ENCODE data around the gene GPRC5D.
A peak's percentile ranks its signal among the peaks of the same experiment; 100 is the strongest.

Gene GPRC5D

GRCh38 chr12:12952036-12952435 is at the start of gene GPRC5D:
TSS of gene GPRC5D (minus strand) at chr12:12952170. CDS start at chr12:12950384, 1,786 bp downstream.
- Mint-ChIP-seq H3K9me3 (no peaks in the 10 kb centered on the region), H3K36me3 (no peaks in the 10 kb centered on the region), H3K27ac (no peak within 1 kb of the TSS), H3K4me3 (no peak within 1 kb of the TSS), H3K4me1 (no peaks in the 10 kb centered on the region)
- DNase-seq (ENCODE audit: low spot score in 2 of 2) (no peak), ATAC-seq (no peak)

DNA sequence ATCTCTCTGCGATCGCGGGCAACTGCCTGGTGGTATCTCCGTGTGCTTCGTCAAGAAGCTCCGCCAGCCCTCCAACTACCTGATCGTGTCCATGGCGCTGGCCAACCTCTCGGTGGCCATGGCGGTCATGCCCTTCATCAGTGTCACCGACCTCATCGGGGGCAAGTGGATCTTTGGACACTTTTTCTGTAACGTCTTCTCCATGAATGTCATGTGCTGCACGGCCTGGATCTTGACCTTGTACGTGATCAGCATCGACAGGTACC is 49.7 kb upstream of the GPRC5D start:
- DNase-seq (ENCODE audit: low spot score in 2 of 2) (no peak), ATAC-seq (no peak)
- Mint-ChIP-seq H3K27ac (no peak overlapping the region), H3K9me3 (no peaks in the 10 kb centered on the region), H3K36me3 (peaks cover 5% of the 10 kb centered on the region), H3K4me3 (peak overlapping the region; percentile 88), H3K4me1 (peaks cover 37% of the 10 kb centered on the region)

DNA sequence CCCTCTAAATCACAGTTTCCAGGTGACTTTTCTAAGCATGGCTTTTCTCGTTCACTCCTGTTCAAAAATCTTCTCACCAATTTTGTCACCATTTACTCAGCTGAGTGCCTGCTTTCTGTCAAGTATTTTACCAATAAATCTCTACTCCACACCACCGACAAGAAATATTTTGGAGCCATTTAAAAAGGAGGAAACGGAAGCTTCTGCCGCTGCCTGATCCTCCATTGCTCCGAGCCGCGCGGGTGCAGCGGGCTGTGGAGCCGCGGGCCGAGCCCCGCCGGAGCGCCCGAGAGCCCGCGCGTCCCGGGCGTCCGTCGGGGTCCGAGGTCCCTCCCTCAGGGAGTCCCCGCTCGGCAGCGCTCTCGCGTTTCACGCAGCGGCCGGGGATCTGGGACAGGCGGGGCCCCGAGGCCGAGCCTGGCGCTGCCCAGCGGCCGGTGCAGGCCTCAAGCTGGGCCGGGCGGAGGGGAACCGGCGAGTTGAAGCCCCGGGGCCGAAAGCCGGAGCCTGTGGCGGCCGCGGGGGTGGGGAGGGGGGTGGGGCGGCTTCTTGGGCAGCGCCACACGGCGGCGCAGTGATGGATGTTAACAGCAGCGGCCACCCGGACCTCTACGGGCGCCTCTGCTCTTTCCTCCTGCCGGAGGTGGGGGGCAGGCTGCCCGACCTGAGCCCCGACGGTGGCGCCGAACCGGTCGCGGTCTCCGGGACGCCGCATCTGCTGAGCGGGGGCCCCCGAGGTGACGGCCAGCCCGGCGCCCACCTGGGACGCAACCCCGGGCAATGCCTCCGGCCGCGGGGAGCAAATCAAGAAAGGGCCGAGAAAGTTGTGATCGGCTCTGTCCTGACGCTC is 49.2 kb upstream of the GPRC5D start:
- DNase-seq (ENCODE audit: low spot score in 2 of 2): peak; percentile 28 to 74
- H3K36me3 Mint-ChIP-seq: peaks cover 5% of the 10 kb centered on the region
- H3K4me1 Mint-ChIP-seq: peaks cover 37% of the 10 kb centered on the region
- H3K4me3 Mint-ChIP-seq: peak overlapping the region; percentile 88
- ATAC-seq: peak; percentile 33
- no peak overlapping the region for H3K27ac Mint-ChIP-seq
- H3K9me3 Mint-ChIP-seq: no peaks in the 10 kb centered on the region

DNA sequence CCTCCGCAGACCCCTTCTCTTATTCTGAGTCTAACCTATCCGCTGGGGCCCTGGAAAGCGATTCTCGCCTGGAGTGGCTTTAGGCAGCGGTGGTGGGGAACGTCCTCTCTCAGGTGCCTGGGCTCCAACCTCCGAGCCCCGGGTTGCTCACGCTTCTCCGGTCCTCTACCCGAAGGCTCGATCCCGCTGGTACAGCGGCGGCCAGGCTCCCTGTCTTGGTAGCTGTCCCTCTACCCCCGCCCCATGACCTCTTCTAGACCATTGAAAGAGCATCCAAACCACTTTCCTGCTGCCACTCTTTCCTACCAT is 48.6 kb upstream of the GPRC5D start:
- Mint-ChIP-seq H3K27ac (no peak overlapping the region), H3K9me3 (no peaks in the 10 kb centered on the region), H3K36me3 (peaks cover 5% of the 10 kb centered on the region), H3K4me3 (peak overlapping the region; percentile 88), H3K4me1 (peaks cover 37% of the 10 kb centered on the region)
- ATAC-seq (peak; percentile 55), DNase-seq (ENCODE audit: low spot score in 2 of 2) (no peak)

GRCh38 chr12:12999959-13000615 is 48.1 kb upstream of the GPRC5D start, which contains the start of gene HEBP1:
TSS of gene HEBP1 (minus strand) at chr12:13000265. CDS start at chr12:13000114, 151 bp downstream.
- peak; percentile 92 for ATAC-seq
- peak; percentile 96 to 98 for DNase-seq (ENCODE audit: low spot score in 2 of 2)
- H3K4me1 Mint-ChIP-seq: peaks cover 37% of the 10 kb centered on the region
- peaks cover 5% of the 10 kb centered on the region for H3K36me3 Mint-ChIP-seq
- peak within 1 kb of the TSS; percentile 88 for H3K4me3 Mint-ChIP-seq
- no peaks in the 10 kb centered on the region for H3K9me3 Mint-ChIP-seq
- H3K27ac Mint-ChIP-seq: peak within 1 kb of the TSS; percentile 74

DNA sequence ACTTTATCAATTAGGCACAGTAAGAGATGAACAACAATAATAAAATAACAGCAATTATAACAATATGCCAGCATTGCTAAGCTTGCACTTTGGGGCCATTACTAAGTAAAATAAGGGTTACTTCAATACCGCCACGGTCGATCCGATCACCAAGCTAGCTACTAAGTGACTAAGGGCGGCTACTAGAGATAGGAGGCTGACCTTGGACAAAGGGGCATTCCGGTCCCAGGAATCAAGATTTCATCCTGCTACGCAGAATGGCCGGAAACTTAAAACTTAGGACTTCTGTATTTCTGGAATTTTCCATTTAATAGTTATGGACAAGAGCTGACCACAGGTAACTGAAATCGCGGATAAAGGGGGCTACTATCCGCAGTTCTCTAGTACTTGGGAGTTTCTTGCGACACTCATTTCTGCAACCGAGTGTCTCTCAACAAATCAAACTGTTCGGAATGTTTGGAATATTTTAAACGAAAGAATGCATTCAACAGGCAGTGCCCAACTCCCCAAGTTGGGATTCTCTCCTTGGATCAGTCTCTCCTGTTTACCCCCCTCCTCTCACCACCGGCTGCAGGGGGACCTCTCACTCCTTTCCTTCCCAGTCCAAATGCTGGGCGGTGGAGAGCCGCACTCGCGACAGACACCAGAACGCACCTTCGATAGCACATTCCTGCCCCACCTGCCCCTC is 47.4 kb upstream of the GPRC5D start:
- H3K27ac Mint-ChIP-seq: peak overlapping the region; percentile 74
- H3K9me3 Mint-ChIP-seq: no peaks in the 10 kb centered on the region
- peak overlapping the region; percentile 88 for H3K4me3 Mint-ChIP-seq
- ATAC-seq (no peak), DNase-seq (ENCODE audit: low spot score in 2 of 2) (no peak)
- peaks cover 5% of the 10 kb centered on the region for H3K36me3 Mint-ChIP-seq
- H3K4me1 Mint-ChIP-seq: peaks cover 37% of the 10 kb centered on the region

DNA sequence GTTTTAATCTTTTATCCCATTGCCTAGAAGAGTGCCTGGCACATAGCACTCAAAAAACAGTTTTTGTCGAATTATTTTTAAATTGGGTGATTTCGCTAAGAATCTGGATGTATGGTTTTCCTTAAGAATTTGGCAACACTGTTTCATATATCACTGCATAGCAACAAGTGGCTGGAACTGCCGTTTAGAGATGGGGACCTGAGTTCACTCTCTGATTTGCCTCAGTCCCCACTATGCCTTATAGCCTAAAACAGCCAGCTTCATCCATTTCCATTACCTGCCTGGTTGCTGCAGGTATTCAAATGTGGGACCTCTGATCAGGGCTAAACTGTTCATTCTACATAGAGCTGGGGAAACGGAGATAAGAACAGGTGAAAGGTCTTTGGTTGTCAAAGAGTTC is 46.3 kb upstream of the GPRC5D start:
- Mint-ChIP-seq H3K4me1 (peaks cover 41% of the 10 kb centered on the region), H3K36me3 (peaks cover 5% of the 10 kb centered on the region), H3K27ac (no peak overlapping the region), H3K9me3 (no peaks in the 10 kb centered on the region), H3K4me3 (no peak overlapping the region)
- DNase-seq (ENCODE audit: low spot score in 2 of 2) (no peak), ATAC-seq (no peak)

DNA sequence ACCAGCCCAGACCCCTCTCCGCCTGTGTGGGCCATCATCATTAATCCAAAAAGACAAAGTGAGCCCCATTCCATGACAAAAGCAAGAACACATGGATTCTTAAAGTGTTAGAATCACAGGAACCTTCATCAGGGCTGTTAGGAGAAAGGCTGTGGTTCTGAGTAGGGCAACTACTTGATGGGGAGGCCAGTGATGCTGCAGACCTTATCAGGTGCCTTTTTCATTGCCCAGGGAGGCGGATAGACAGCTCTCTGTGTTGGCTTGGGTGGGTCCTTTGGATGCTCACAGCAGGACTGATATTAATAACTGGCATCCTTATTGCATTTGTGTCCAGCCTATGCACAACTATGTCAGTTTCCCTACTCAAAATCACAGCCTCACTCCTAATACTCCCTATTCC is 45.8 kb upstream of the GPRC5D start:
- Mint-ChIP-seq H3K36me3 (peaks cover 5% of the 10 kb centered on the region), H3K27ac (no peak overlapping the region), H3K4me3 (no peak overlapping the region), H3K4me1 (peaks cover 46% of the 10 kb centered on the region), H3K9me3 (no peaks in the 10 kb centered on the region)
- DNase-seq (ENCODE audit: low spot score in 2 of 2) (no peak), ATAC-seq (no peak)

GRCh38 chr12:12997156-12997555 is 45.2 kb upstream of the GPRC5D start:
- Mint-ChIP-seq H3K27ac (no peak overlapping the region), H3K36me3 (peaks cover 5% of the 10 kb centered on the region), H3K4me3 (no peak overlapping the region), H3K9me3 (no peaks in the 10 kb centered on the region), H3K4me1 (peaks cover 43% of the 10 kb centered on the region)
- ATAC-seq: no peak
- DNase-seq (ENCODE audit: low spot score in 2 of 2): no peak

DNA sequence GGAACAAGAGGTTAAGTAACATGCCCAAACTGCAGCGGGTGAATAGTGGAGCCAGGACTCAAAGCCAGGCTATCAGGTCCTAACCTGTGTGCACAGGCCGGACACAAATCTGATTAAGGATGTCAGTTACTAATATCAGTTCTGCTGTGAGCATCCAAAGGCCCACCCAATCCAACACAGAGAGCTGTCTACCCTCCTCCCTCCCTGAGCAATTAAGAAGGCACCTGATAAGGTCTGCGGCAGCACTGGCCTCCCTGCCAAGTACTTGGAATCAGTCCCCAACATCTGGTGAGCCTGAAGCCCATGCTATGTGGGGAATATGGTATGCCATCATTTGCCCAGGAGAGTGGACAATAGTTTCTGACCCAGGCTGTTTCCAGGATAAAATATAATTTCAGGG is 44.2 kb upstream of the GPRC5D start:
- Mint-ChIP-seq H3K27ac (no peak overlapping the region), H3K36me3 (no peaks in the 10 kb centered on the region), H3K9me3 (no peaks in the 10 kb centered on the region), H3K4me1 (peaks cover 40% of the 10 kb centered on the region), H3K4me3 (no peak overlapping the region)
- ATAC-seq (no peak), DNase-seq (ENCODE audit: low spot score in 2 of 2) (no peak)

DNA sequence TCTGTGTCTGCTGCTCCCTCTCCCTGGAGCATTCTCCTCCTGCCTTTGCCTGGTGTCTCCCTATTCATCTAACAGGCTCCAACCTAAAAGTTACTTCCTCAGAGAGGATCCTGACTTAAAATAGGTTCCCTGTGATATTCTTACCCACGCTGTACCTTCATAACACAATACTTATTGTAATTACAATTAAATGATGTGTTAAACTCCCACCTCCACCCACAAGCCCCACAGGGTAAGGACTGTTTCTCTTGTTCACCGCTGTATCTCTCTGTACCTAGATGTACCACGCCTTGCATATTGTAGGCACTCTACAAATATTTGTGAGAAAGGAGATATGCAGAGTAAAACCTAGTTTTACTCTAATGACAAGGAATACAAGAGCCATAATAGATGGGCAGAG is 43.1 kb upstream of the GPRC5D start:
- Mint-ChIP-seq H3K4me3 (no peak overlapping the region), H3K36me3 (no peaks in the 10 kb centered on the region), H3K27ac (no peak overlapping the region), H3K9me3 (no peaks in the 10 kb centered on the region), H3K4me1 (peaks cover 38% of the 10 kb centered on the region)
- ATAC-seq (no peak), DNase-seq (ENCODE audit: low spot score in 2 of 2) (no peak)

DNA sequence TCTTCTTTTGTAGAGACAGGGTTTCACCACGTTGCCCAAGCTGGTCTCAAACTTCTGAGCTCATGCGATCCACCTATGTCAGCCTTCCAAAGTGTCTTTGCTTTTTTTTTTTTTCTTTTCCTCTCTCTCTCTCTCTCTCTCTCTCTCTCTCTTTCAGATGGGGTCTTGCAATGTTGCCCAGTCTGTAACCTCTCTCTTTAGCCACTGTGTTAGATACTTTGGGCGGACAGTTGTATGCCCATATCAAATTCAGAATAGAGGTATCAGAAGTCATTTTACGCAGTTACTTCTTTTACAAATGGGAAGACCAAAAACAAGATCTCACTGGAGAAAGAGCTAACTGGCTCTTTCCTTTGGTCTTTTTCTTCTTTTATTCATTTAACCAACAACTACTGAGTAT is 41.4 kb upstream of the GPRC5D start:
- H3K27ac Mint-ChIP-seq: no peak overlapping the region
- H3K4me1 Mint-ChIP-seq: peaks cover 25% of the 10 kb centered on the region
- H3K4me3 Mint-ChIP-seq: no peak overlapping the region

GRCh38 chr12:12992418-12993130 is 40.6 kb upstream of the GPRC5D start:
- no peak for DNase-seq (ENCODE audit: low spot score in 2 of 2)

More for the DNA sequence above, 41.4 kb upstream of the GPRC5D start:
- Mint-ChIP-seq H3K36me3 (no peaks in the 10 kb centered on the region), H3K9me3 (no peaks in the 10 kb centered on the region)
- DNase-seq (ENCODE audit: low spot score in 2 of 2) (no peak), ATAC-seq (no peak)

GRCh38 chr12:12990700-12991468 is 38.9 kb upstream of the GPRC5D start:
- no peak for DNase-seq (ENCODE audit: low spot score in 2 of 2)
- ATAC-seq: no peak
- Mint-ChIP-seq H3K9me3 (no peaks in the 10 kb centered on the region), H3K36me3 (no peaks in the 10 kb centered on the region), H3K27ac (no peak overlapping the region), H3K4me3 (no peak overlapping the region), H3K4me1 (peaks cover 19% of the 10 kb centered on the region)

More at GRCh38 chr12:12992418-12993130, 40.6 kb upstream of the GPRC5D start:
- no peak overlapping the region for H3K27ac Mint-ChIP-seq
- H3K36me3 Mint-ChIP-seq: no peaks in the 10 kb centered on the region
- H3K9me3 Mint-ChIP-seq: no peaks in the 10 kb centered on the region
- peaks cover 24% of the 10 kb centered on the region for H3K4me1 Mint-ChIP-seq
- no peak for ATAC-seq
- H3K4me3 Mint-ChIP-seq: no peak overlapping the region

- DNase-seq (ENCODE audit: low spot score in 2 of 2) (no peak), ATAC-seq (no peak)
- Mint-ChIP-seq H3K4me1 (peaks cover 10% of the 10 kb centered on the region), H3K27ac (peak overlapping the region; percentile 63), H3K36me3 (peaks cover 12% of the 10 kb centered on the region), H3K9me3 (no peaks in the 10 kb centered on the region), H3K4me3 (no peak overlapping the region)
Observed at GRCh38 chr12:12987421-12987820, 35.5 kb upstream of the GPRC5D start.
